ENCODE results near the gene KSR1. TPM values are rescaled to one million over a fixed set of nuclear protein-coding genes. Genes with fewer than 3 reads are reported as not detected.
A peak's percentile ranks its signal among the peaks of the same experiment; 100 is the strongest.

The KSR1 gene
- total and polyA plus RNA-seq, 9 of the 15 experiments (the other 6 are each of a cell fraction or from before 2014, with no cell fraction given): 1.4 to 51.7 (median 18.4) TPM

DNA sequence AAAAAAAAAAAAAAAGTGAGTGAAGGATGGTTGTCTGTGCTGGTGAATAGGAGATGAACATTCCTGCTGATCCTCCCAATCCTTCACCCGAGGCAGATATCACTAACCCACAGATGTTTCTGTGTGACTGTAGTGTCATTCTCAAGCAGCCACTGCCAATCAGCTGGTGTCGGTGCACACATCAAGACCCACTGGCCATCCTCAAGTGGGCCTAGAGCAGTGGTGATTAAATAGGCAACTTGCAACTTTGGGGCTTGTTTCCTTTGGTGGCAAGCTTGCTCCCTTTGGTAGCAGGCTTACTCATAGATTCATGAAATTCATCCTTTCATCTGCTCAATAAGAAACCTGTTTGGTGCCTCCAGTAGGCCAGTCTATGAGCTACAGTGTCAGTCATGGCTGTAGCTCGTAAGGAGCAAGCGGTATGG is 123.7 kb downstream of the KSR1 start:
- intact Hi-C loops (cut with micrococcal nuclease): loop anchor here (10.0 kb wide), 3 partner anchors 85 to 495 kb away; no protein-coding TSS in a partner anchor
- TF ChIP-seq ARID1B (IDR thresholded peaks at IDR 0.05) (no peak), FOXM1 (IDR thresholded peaks at IDR 0.05; ENCODE audit: low read depth) (no peak), FOXM1 (CRISPR knock-in tag; IDR thresholded peaks at IDR 0.05; ENCODE audit: low read depth) (no peak), BHLHE40 (IDR thresholded peaks at IDR 0.05; ENCODE audit: low read length) (no peak), MAZ (CRISPR knock-in tag; conservative IDR thresholded peaks at IDR 0.05 in 1 of 2, IDR thresholded peaks at IDR 0.05 in 1 of 2) (no peak), HMG20A (CRISPR knock-in tag; conservative IDR thresholded peaks at IDR 0.05) (no peak), ZNF384 (IDR thresholded peaks at IDR 0.05; ENCODE audit: low read depth, low read length) (peak; percentile 79), MTA2 (IDR thresholded peaks at IDR 0.05; ENCODE audit: low read depth) (no peak), MECOM (CRISPR knock-in tag; IDR thresholded peaks at IDR 0.05) (peak; percentile 83), CBFA2T3 (IDR thresholded peaks at IDR 0.05) (peak; percentile 46), FOXJ3 (CRISPR knock-in tag; IDR thresholded peaks at IDR 0.05) (no peak), KDM4B (IDR thresholded peaks at IDR 0.05; ENCODE audit: borderline replicate concordance in 2 of 2, low read depth in 1 of 2) (no peak)
- TF ChIP-seq, protein P1, sequence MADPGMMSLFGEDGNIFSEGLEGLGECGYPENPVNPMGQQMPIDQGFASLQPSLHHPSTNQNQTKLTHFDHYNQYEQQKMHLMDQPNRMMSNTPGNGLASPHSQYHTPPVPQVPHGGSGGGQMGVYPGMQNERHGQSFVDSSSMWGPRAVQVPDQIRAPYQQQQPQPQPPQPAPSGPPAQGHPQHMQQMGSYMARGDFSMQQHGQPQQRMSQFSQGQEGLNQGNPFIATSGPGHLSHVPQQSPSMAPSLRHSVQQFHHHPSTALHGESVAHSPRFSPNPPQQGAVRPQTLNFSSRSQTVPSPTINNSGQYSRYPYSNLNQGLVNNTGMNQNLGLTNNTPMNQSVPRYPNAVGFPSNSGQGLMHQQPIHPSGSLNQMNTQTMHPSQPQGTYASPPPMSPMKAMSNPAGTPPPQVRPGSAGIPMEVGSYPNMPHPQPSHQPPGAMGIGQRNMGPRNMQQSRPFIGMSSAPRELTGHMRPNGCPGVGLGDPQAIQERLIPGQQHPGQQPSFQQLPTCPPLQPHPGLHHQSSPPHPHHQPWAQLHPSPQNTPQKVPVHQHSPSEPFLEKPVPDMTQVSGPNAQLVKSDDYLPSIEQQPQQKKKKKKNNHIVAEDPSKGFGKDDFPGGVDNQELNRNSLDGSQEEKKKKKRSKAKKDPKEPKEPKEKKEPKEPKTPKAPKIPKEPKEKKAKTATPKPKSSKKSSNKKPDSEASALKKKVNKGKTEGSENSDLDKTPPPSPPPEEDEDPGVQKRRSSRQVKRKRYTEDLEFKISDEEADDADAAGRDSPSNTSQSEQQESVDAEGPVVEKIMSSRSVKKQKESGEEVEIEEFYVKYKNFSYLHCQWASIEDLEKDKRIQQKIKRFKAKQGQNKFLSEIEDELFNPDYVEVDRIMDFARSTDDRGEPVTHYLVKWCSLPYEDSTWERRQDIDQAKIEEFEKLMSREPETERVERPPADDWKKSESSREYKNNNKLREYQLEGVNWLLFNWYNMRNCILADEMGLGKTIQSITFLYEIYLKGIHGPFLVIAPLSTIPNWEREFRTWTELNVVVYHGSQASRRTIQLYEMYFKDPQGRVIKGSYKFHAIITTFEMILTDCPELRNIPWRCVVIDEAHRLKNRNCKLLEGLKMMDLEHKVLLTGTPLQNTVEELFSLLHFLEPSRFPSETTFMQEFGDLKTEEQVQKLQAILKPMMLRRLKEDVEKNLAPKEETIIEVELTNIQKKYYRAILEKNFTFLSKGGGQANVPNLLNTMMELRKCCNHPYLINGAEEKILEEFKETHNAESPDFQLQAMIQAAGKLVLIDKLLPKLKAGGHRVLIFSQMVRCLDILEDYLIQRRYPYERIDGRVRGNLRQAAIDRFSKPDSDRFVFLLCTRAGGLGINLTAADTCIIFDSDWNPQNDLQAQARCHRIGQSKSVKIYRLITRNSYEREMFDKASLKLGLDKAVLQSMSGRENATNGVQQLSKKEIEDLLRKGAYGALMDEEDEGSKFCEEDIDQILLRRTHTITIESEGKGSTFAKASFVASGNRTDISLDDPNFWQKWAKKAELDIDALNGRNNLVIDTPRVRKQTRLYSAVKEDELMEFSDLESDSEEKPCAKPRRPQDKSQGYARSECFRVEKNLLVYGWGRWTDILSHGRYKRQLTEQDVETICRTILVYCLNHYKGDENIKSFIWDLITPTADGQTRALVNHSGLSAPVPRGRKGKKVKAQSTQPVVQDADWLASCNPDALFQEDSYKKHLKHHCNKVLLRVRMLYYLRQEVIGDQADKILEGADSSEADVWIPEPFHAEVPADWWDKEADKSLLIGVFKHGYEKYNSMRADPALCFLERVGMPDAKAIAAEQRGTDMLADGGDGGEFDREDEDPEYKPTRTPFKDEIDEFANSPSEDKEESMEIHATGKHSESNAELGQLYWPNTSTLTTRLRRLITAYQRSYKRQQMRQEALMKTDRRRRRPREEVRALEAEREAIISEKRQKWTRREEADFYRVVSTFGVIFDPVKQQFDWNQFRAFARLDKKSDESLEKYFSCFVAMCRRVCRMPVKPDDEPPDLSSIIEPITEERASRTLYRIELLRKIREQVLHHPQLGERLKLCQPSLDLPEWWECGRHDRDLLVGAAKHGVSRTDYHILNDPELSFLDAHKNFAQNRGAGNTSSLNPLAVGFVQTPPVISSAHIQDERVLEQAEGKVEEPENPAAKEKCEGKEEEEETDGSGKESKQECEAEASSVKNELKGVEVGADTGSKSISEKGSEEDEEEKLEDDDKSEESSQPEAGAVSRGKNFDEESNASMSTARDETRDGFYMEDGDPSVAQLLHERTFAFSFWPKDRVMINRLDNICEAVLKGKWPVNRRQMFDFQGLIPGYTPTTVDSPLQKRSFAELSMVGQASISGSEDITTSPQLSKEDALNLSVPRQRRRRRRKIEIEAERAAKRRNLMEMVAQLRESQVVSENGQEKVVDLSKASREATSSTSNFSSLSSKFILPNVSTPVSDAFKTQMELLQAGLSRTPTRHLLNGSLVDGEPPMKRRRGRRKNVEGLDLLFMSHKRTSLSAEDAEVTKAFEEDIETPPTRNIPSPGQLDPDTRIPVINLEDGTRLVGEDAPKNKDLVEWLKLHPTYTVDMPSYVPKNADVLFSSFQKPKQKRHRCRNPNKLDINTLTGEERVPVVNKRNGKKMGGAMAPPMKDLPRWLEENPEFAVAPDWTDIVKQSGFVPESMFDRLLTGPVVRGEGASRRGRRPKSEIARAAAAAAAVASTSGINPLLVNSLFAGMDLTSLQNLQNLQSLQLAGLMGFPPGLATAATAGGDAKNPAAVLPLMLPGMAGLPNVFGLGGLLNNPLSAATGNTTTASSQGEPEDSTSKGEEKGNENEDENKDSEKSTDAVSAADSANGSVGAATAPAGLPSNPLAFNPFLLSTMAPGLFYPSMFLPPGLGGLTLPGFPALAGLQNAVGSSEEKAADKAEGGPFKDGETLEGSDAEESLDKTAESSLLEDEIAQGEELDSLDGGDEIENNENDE (IDR thresholded peaks at IDR 0.05; ENCODE audit: low read depth, low read length): no peak

More for the DNA sequence above, 123.7 kb downstream of the KSR1 start:
- BruUV-seq (replicated peaks): no TSS peak
- Histone ChIP-seq H3K4me3 (no peak overlapping the region), H3K27ac (ENCODE audit: extremely low read depth, low read depth, low read length) (peak overlapping the region; percentile 57; the same call in 2 of the 3 replicates), H3K9me1 (ENCODE audit: control insufficient read depth, insufficient read depth, low read length) (no peaks in the 10 kb centered on the region), H3K4me1 (replicated peaks in 1 of 2; ENCODE audit: control insufficient read depth in 2 of 2, insufficient read depth in 2 of 2, low read length in 2 of 2) (peaks cover 54 to 65% of the 10 kb centered on the region in 2 experiments), H3K9me3 (replicated peaks; ENCODE audit: control insufficient read depth, insufficient read depth, low read depth, low read length) (no peaks in the 10 kb centered on the region), H2AFZ (ENCODE audit: low read depth, low read length) (no peak overlapping the region), H3K36me3 (ENCODE audit: control insufficient read depth, insufficient read depth, low read length) (peaks cover 52% of the 10 kb centered on the region; the same call in 2 of the 3 replicates), H3K9ac (ENCODE audit: insufficient read depth in 1 of 2, low read depth in 2 of 2, low read length in 2 of 2) (no peak overlapping the region), H4K20me1 (replicated peaks; ENCODE audit: control insufficient read depth, insufficient read depth, low read length) (no peaks in the 10 kb centered on the region), H3K4me2 (ENCODE audit: insufficient read depth, low read length) (0 out of 2 replicates have a peak overlapping the region, but pooled peaks have one; percentile 1), H3K27me3 (ENCODE audit: control insufficient read depth in 2 of 2, insufficient read depth in 2 of 2, low read length in 2 of 2) (no peaks in the 10 kb centered on the region), H3K79me2 (ENCODE audit: control insufficient read depth, insufficient read depth, low read length) (peaks cover 50% of the 10 kb centered on the region)
- ATAC-seq (no peak), FAIRE-seq (peak; percentile 44), DNase-seq (ENCODE audit: extremely low read depth in 1 of 4, low spot score in 3 of 4) (peak; percentile 50 to 62 (median 56))
- ChIA-PET POLR2A (interaction anchor here (0.5 to 1.5 kb wide), 5 partner anchors 9 to 849 kb away, joined by 3 to 8 read pairs (median 3); no protein-coding TSS in a partner anchor), CTCF (ENCODE audit: low intra/inter-chr PET ratio) (no interaction called here)
- in situ Hi-C loops (cut with MboI): no loop called here
- WGBS (ENCODE audit: insufficient coverage, low coverage, missing lambda C conversion rate): 42% methylated on average over 4 of the region's 4 CpGs
